NCI-H128 (cell line): ENCODE measurements around the gene TMUB1.
A peak's percentile ranks its signal among the peaks of the same experiment; 100 is the strongest.

Experiments used
- DNase-seq: peaks from one replicate; lab custom pipeline; 2025; ENCODE audit not compliant: unreplicated experiment; lab: John Stamatoyannopoulos, UW

The TMUB1 gene, protein sequence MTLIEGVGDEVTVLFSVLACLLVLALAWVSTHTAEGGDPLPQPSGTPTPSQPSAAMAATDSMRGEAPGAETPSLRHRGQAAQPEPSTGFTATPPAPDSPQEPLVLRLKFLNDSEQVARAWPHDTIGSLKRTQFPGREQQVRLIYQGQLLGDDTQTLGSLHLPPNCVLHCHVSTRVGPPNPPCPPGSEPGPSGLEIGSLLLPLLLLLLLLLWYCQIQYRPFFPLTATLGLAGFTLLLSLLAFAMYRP

DNA sequence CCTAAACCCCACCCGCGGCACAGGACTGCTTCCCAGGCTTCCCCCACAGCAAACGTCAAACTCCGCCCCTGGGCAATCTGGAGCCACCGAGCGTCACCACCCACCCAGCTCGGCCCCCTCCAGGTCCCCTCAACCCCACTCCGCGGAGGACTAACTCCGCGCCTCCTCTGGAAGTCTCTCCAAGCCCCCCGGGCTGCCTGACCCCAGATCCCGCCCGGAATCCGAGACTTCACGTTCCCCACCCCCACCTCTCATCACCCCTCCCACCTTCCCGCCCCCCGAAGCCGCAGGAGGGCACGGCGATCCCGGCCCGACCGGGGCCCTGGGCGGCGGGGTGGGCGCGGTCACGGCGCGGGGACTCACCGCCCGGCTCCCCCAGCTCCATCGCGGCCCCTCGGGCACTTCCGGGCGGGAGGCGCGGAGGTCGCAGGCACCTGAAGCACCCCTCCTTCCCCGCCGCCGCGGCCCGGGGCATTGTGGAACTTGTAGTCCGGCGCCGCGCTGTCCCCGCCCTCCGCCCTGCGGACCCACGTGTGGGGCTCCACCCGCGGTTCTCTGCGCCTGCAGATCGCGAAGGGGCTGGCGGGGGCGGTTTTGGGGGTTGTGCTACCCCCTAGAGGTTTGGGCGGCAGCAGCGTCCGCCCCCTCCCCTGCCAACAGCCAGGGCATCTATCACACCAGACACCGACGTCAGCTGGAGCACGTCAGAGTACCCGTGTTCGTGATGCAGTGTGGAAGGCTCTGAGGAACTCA lies at the start of gene TMUB1:
TMUB1 (minus strand) TSS at position 423 of the 753 bp plus-strand sequence. CDS start 930 bp downstream, outside the sequence.
- peak; percentile 40 for DNase-seq

DNA sequence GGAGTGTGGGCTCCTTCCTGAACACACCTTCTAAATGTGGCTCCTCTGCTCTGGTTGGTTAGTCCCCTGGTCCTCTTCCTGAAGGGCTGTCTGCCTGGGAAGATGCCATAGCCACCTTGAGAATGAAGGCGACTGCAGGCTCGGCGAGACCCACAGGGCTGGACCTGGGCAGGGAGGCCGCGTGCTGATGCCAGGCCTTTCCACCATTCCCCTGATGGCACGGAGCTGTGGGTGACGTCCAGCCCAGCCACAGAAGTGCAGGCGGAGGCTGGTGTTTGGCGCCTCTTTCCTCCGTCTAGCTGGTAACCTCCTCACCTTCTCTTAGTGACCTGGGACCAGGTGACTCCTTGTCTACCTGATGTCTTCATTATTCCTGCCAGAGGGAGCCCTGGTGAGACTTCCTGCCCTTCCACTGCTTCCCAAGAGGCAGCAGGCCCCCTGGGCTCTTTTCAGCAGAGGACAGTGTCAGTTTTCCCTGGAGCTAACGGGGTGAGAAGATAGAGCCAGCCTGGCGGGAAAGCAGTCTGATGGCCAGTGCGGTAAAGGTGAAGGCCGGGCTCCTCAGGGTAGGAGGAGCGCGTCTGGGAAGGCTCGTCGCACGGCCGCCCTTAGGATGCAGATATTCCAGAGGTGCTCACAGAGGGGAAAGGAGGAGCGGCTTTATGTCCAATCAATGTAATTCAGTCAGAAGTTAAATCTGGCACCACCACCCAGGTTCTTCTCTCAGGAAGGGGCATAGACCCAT lies 49.3 kb upstream of the TMUB1 start:
- DNase-seq = no peak

DNA sequence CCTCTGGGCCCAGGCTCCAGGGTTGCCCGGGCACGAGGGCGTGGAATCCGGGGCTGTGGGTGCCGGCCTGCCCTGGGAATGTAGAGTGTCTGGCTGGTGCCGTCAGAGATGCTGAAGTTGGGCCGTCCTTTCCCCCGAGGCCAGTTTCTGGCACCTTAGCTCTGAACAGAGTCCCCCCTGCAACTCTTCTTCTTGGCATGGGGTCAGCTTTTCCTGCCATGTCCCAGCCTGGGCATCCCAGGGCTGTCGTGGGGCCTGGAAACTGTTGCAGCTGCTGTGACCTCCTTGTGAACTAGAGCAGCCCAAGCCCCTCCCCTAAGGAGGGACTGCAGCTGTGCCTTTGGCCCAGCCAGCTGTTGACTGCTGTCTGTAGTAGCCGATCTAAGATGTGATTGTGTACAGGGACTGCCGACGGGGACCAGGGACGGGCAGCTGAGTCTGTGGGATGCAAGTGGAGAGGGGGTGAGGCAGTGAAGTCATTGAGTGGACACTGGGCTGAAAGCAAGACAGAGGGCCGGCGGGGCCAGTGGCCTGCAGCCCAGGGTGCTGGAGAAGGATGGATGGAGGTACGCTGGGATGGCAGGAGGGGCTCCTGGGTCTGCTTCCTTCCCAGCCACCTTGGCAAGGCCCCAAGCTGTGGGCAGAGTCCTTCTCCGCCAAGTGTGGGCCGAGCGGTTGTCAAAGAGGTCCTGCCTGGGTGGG lies 48.5 kb upstream of the TMUB1 start:
- no peak for DNase-seq

DNA sequence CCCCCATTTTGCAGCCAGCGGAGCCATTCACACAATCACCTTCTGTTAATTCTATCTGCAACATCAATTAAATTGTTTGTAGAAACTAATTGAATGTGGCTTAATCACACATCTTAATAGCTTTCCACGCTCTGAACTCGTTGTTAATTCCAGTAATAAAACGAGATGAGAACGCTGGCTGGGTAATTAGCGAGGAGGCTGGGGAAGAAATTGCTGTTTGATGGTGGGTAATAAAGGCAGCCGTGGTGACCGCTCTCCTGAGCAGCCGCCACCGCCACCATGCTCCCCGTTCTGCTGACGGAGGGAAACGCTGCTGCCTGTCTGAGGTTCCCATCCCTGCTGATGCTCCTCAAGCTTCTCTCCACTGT lies 47.9 kb upstream of the TMUB1 start:
- DNase-seq = no peak

DNA sequence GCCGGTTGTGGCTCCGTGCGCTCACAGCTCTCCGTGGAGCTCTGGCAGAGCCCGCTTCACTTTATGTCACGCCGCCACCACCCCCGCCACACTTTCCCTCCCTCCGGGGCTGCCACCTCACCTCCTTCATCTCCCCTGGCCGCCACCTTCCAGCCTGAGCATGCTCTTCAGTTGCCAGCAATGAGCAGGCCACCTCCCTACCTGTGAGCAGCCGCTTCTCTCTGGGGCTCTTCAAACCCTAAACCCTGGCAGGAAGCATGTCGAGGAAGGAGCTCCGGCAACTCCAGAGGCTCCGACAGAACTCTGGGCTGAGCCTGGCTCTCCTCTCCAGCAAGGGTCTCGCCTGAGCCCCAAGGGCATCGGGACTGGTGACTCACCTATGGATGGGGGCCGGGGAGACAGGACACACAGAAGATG lies 47.5 kb upstream of the TMUB1 start:
- no peak for DNase-seq

DNA sequence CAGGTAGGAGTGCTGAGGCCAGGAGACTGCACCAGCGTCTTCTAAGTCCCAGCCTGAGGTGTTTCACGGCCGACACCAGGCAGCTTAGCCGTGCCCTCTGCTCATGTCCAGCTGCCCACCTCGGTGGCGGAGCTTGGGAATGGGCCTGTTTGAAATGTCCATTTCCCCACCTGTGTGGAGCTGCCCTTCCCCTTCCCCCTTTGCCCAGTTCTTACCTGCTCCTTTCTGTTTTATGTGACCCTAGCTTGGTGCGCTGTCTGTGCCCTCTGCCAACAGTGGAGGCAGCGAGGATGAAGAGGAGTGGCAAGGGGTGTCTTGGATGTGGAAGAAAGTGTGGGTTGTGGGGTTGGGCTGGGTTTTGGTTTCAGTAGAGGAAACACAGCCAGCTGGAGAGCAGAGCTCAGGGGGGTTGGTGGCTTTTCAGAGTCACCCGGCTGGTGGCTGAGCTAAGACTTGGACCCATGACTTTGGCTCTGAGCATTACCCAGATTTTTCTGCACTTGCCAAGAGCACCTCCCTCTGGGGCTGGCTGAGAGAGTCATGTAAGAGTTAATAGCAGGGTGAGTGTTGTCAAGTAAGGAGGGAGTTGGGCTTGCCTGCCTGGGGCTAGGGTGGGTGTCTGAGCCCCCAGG lies 46.8 kb upstream of the TMUB1 start:
- no peak for DNase-seq

DNA sequence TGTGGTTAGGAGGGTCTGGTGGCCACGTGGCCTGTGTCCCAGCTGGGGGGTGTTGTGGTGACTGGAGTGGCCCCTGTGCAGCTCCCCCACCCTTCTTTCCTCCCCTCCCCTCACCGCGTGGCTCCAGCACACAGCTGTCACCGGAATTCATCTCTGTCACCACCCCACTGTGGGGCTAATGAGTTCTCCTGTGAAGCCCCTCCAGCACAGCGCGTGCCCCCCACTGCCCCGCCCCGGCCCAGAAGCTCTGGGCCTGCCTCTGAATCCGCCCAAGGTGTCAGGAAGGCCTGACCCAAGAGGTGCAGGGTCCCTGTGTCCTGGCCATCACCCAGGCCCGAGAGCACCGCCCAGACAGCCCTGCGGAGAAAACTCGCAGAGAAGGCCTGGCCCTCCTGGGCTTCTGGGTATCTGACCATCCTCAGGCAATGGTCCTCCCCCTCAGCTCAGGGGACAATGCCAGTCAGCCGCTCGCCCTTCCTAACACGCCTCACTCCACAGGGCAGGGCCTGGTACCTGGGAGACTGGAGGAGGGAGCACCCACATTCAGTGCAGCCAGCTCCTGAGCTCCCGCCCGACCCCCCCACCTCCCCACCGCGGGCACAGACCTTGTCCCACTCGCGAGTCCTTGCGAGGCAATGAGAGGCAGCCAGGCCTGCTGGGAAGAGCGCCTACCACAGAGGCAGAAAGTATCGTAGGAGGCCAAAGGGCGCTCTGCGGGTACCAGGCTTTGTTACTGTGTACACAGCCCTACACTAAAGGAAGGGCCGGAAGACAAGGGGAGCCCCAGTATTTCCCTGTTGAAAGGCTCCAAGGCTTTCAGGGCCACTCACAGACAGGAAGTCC lies 46.0 kb upstream of the TMUB1 start:
- no peak for DNase-seq

DNA sequence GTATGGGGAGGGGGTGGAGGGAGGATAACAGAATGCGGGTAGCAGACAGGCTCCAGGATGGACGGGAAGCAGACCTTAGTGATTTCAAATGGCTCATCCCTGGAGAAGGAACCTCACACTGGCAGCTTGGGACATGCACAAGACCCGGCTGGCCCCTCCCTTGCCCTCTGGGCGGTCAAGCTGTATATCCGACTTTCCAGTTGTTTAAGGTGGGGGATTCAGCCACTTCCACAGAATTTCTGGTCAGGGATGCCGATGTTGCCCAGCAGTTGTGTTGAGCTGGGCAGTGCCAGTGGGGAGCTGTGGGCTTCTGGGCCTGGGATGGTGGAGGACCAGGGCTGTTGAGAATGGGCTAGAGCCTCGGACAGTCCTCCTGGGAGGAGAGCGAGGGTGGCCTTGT lies 45.4 kb upstream of the TMUB1 start:
- no peak for DNase-seq

DNA sequence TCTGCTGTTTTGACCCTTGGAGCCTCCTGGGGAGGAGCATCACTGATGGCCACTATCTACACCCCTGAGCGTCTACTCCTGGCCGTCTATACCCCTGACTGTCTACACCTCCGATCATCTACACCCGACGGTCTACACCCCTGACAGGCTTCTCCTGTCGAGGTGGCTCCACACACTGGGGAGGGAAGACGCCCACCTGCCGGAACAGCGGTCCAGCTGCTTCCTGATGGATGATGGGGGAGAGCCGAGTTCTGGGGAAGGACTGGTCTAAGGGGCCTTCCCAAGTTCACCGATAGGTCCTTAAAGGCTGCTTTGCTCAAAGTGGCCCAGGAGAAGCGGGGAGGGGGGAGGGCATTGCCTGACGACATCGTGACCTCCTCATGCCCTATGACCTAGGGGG lies 44.9 kb upstream of the TMUB1 start:
- DNase-seq = no peak

DNA sequence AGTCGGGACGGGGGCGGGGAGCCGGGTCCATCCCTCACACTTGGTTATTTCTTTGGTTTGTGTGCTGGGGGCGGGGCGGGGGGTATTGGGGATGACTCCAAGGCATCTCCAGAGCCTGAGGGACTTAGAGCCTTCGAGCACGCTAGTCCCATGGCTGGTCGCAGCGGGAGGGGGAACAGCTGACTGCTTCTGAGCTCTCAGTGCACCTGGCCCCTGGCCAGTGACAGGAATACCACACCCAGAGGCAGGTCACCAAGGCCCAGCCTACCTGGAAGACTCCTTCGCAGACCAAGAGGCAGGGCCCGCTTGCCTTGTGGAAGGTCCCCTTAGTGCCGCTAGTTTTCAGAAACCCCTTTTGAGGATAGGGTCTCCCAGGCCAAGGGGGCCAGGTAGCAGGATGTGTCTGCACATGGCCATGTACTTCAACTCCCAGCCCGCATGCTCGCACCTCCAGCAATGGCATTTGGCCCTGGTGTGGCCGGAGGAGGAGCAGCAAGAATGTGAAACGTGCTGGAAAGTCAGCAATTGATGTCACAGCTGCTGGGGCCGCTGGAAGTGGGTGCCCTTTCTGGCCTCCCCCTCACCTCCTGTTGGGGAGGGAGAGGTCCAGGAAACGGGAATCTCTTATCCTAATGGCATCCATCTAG lies 43.3 kb upstream of the TMUB1 start:
- no peak for DNase-seq

DNA sequence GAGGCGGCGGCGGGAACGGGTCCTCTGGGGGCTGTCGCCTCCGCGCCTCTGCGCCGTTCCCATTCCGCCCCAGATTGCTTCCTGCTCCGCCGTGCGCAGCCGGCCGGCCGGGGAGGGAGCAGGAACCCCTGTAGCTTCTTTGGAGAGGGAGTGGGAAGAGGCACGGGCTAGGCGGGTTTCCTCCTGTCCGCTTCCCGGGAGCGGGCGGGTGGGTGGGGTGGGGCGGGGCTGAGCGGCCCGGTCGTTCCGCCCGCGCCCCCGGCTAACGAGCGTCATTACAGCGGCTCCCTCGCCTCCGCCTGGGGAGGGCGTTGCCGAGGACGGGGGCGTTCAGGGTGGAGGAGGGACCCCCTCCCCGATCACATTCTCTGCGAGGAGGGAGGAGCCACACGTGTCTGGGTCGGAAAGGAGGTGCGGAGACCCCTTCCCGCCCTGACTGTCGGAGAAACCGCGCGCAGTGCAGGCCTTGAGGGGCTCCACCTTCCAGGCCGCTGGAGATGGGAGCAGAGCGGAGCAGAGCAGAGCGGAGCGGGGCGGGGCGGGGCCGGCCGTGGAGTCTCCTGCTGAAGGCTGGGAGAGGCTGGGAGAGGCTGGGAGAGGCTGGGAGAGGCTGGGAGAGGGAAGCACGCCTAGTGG lies 42.7 kb upstream of the TMUB1 start:
- DNase-seq = no peak

DNA sequence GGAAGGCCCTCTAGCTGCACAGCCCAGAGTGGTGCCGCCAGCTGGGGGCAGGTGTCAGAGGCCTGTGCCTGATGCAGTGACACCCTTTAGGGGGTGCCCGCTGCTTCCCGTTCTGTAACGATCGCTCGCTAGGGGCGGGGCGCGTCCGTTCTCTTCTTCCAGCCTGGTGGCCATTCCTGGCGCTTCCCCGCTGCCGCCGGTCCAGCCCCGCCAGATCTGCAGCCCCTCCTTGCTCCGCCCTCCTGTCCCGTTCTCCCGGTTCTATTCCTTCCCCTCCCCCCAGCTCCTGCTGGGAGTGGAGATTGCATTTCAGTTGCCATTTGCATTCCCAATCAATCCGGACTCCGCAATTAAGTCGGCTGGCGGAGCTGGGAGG lies 42.2 kb upstream of the TMUB1 start:
- DNase-seq = no peak

DNA sequence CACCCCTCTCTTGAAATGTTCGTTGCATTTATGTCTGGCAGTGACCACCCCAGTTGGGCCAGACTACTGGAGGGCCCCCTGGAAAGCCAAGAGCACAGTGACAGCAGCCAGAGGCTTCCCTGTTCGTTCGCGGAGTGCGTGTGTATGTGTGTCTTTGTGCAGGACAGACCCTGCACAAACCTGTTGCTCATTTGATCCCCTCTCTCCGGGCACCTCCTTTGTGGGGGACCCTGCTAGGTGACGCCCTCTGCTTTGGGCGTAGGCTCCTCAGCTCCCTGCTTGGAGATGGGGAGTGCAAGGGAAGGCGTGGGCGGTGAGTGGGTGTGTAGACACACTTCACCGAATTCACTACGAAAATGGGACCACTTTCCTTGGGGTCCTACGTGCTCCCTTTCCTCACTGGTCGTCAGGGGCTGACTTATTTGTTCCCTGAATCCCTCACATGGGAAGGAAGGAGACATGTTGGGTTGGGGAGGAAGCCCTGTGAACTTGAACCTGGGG lies 41.7 kb upstream of the TMUB1 start:
- DNase-seq = no peak

DNA sequence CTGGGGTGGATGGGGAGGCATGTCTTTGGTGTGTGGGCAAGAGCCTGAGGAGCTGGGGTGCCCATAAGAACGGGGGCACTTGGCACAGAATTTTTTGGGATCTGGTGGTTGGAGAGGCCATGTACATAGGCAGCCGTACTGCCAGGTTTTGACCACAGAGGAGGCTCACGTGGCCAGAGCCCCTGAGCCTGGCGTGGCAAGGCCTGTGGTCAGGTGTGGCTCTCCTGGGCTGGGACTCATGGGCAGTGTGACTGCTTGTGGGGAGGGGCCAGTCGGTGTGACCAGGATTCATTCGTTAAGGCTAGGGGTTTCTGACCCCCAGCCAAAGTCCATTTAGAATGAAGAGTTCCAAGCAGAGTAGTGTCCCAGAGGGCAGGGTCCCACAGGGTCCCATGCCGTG lies 41.2 kb upstream of the TMUB1 start:
- DNase-seq = no peak

DNA sequence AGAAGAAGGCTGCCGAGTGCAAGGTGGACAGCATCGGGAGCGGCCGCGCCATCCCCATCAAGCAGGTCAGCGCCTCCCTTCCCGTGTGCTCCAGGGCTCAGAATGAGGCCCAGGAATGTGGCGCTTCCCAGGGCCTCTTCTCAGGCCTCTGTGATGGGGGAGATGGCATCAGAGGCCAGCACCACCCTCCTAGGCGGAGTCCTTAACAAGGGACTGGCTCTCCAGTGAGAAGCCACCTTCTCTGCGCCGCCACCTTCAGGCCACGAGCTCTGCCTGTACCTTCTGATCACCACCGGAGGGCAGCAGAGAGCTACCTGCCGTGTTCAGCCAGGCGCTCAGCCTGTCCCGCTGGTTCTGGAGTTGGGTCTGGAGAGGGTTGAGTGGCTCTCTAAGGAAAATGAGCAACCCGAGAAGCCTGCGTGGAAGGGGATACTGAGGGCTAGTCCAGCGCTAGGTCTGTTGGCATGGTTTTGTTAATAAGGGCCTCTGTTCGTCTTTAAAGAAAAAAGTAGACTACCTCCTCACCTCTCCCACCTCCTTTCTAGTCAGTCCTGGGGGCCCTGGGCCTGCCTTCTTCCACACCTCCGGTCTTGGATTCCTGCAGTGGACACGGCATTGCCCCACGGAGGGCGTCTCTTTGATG lies 40.6 kb upstream of the TMUB1 start:
- DNase-seq = peak; percentile 35

DNA sequence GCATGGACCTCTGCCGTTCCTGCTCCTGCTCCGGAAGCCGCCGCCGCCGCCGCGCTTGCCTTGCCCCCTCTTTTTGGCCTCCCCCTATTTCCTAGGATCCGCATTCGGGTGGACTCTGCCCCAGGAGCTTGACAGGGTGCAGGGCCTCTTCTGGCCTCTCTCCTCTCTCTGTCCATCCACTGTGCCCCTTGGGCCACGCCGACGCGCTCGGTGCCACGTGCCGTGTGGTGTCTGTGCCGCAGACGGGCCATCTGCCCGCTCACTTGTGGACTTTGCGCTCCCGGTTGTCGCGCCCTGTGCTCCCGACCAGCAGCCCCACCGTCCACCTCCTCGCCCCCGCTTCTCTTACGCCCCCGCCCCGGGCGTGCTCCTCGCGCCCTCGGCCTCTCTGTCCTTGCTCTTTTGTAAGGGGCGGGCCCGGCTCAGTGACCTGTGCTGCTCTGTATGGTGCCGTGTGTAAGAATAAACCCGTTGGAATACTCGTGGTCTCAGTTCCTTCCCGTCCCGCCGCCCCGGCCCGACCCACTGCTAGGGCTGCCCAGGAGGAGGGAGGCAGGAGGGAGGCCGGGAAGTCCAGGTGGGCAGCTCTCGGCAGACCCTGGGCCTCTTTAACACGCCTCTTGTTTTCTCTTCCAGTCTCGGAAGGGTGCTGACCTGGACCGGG lies 40.0 kb upstream of the TMUB1 start:
- DNase-seq = no peak

DNA sequence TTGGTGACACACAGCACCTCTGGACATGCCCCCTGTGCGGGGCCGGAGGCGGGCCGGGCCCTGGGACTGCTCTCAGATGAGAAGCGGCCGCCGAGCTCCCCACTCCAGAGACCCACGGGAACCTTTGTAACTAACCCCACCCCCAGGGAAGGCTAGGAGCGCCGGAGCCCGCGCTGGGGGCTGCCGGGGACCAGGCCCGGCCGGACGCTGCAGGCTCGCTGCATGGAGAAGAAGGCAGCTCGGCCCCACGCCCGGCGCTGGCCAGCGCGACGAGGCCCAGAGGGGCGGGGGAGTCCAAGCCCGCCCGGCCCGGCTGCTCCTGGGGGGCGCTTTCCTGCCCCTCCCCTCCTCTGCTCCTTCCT lies 39.5 kb upstream of the TMUB1 start:
- no peak for DNase-seq

DNA sequence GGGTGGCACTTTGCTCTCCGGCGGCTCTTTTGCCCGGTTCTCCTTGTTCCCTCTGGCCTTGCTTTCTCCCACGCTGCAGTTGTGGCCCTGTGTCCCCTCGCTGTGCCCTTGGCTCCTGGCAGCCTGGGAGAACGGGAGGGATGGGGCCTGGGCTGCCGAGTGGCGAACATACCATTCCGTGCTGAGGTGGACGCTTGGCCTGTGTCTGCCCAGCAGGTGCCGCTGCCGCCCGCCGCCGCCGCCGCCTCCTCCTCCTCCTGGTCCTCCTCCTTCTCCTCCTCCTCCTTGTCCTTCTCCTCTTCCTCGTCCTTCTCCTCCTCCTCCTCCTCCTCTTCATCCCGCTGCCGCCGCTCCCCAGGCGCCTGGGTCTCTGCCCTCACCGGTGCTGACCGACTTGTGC lies 39.0 kb upstream of the TMUB1 start:
- no peak for DNase-seq
